ENCODE results near the gene FRMD4A. TPM values are rescaled to one million over a fixed set of nuclear protein-coding genes. Genes with fewer than 3 reads are reported as not detected.

The FRMD4A gene
- total RNA-seq, 1 experiment from 2014 or later, result 7.1 TPM

- no peak for ATAC-seq
- H3K27ac ChIP-seq (ENCODE audit: low read length), result no peak overlapping the region
Measured at GRCh38 chr10:13650961-13651360, 679.8 kb downstream of the FRMD4A start.

GRCh38 chr10:13649844-13650520 is 680.7 kb downstream of the FRMD4A start:
- Histone ChIP-seq H3K27ac (ENCODE audit: low read length) (no peak overlapping the region), H3K4me3 (ENCODE audit: low read length) (no peak overlapping the region), H3K9me2 (replicated peaks; ENCODE audit: low read length) (no peaks in the 10 kb centered on the region), H3K4me1 (ENCODE audit: insufficient read depth, low read length) (peaks cover 6% of the 10 kb centered on the region; the same call in 1 of the 2 replicates), H4K20me1 (ENCODE audit: low read length) (no peaks in the 10 kb centered on the region), H3F3A (ENCODE audit: low read length, unreplicated experiment) (no peaks in the 10 kb centered on the region), H3K9ac (ENCODE audit: low read length) (no peak overlapping the region), H3K27me3 (ENCODE audit: low read length) (no peaks in the 10 kb centered on the region), H3K9me3 (ENCODE audit: low read length) (no peaks in the 10 kb centered on the region), H2AFZ (ENCODE audit: low read length) (no peak overlapping the region), H3K79me2 (ENCODE audit: low read length) (no peaks in the 10 kb centered on the region), H3K4me2 (ENCODE audit: low read length) (no peak overlapping the region), H3K36me3 (ENCODE audit: low read depth, low read length) (no peaks in the 10 kb centered on the region)
- ChIA-PET POLR2A (ENCODE audit: unreplicated experiment) (no interaction called here), CTCF (no interaction called here)
- intact Hi-C loops (cut with micrococcal nuclease), result no loop called here
- DNase-seq, result no peak
- TF ChIP-seq EZH2 (IDR thresholded peaks at IDR 0.05; ENCODE audit: low read length, unreplicated experiment) (no peak), EZH2phosphoT487 (IDR thresholded peaks at IDR 0.05; ENCODE audit: borderline replicate concordance, low read length) (no peak), CTCF (conservative IDR thresholded peaks at IDR 0.05; ENCODE audit: low read depth, low read length) (no peak)
- BruUV-seq (replicated peaks), result no TSS peak
- ATAC-seq, result no peak; the same call in 1 of the 2 replicates

More at GRCh38 chr10:13650961-13651360, 679.8 kb downstream of the FRMD4A start:
- H3K9me2 ChIP-seq (replicated peaks; ENCODE audit: low read length), result no peaks in the 10 kb centered on the region
- no peaks in the 10 kb centered on the region for H3K79me2 ChIP-seq (ENCODE audit: low read length)
- no peaks in the 10 kb centered on the region for H3F3A ChIP-seq (ENCODE audit: low read length, unreplicated experiment)
- CTCF ChIA-PET, result no interaction called here
- intact Hi-C loops (cut with micrococcal nuclease), result no loop called here
- H3K9me3 ChIP-seq (ENCODE audit: low read length), result no peaks in the 10 kb centered on the region
- H3K36me3 ChIP-seq (ENCODE audit: low read depth, low read length), result no peaks in the 10 kb centered on the region
- no peak overlapping the region for H3K4me3 ChIP-seq (ENCODE audit: low read length)
- BruUV-seq (replicated peaks), result no TSS peak
- no peak overlapping the region for H3K9ac ChIP-seq (ENCODE audit: low read length)
- POLR2A ChIA-PET (ENCODE audit: unreplicated experiment), result no interaction called here
- peaks cover 6% of the 10 kb centered on the region; the same call in 1 of the 2 replicates for H3K4me1 ChIP-seq (ENCODE audit: insufficient read depth, low read length)
- no peak for DNase-seq
- TF ChIP-seq EZH2 (IDR thresholded peaks at IDR 0.05; ENCODE audit: low read length, unreplicated experiment) (no peak), EZH2phosphoT487 (IDR thresholded peaks at IDR 0.05; ENCODE audit: borderline replicate concordance, low read length) (no peak), CTCF (conservative IDR thresholded peaks at IDR 0.05; ENCODE audit: low read depth, low read length) (no peak)
- no peak overlapping the region for H3K4me2 ChIP-seq (ENCODE audit: low read length)
- no peaks in the 10 kb centered on the region for H4K20me1 ChIP-seq (ENCODE audit: low read length)
- H3K27me3 ChIP-seq (ENCODE audit: low read length), result no peaks in the 10 kb centered on the region
- H2AFZ ChIP-seq (ENCODE audit: low read length), result no peak overlapping the region

GRCh38 chr10:13648425-13648824 is 682.3 kb downstream of the FRMD4A start:
- Histone ChIP-seq H3K4me1 (ENCODE audit: insufficient read depth, low read length) (peaks cover 6% of the 10 kb centered on the region; the same call in 1 of the 2 replicates), H3K27me3 (ENCODE audit: low read length) (no peaks in the 10 kb centered on the region), H3K4me3 (ENCODE audit: low read length) (no peak overlapping the region), H3K9me3 (ENCODE audit: low read length) (no peaks in the 10 kb centered on the region), H3F3A (ENCODE audit: low read length, unreplicated experiment) (no peaks in the 10 kb centered on the region), H2AFZ (ENCODE audit: low read length) (no peak overlapping the region), H3K27ac (ENCODE audit: low read length) (no peak overlapping the region), H3K4me2 (ENCODE audit: low read length) (no peak overlapping the region), H3K36me3 (ENCODE audit: low read depth, low read length) (no peaks in the 10 kb centered on the region), H3K9me2 (replicated peaks; ENCODE audit: low read length) (no peaks in the 10 kb centered on the region), H3K79me2 (ENCODE audit: low read length) (no peaks in the 10 kb centered on the region), H4K20me1 (ENCODE audit: low read length) (no peaks in the 10 kb centered on the region), H3K9ac (ENCODE audit: low read length) (no peak overlapping the region)
- DNase-seq, result no peak
- intact Hi-C loops (cut with micrococcal nuclease), result no loop called here
- ATAC-seq, result no peak
- BruUV-seq (replicated peaks), result no TSS peak
- POLR2A ChIA-PET (ENCODE audit: unreplicated experiment), result no interaction called here
- CTCF ChIA-PET, result no interaction called here
- no peak for TF ChIP-seq CTCF (conservative IDR thresholded peaks at IDR 0.05; ENCODE audit: low read depth, low read length)
- no peak for TF ChIP-seq EZH2 (IDR thresholded peaks at IDR 0.05; ENCODE audit: low read length, unreplicated experiment)
- no peak for TF ChIP-seq EZH2phosphoT487 (IDR thresholded peaks at IDR 0.05; ENCODE audit: borderline replicate concordance, low read length)
